Activated CD8-positive, alpha-beta memory T cell treated with anti-CD3 and anti-CD28 coated beads, Interleukin-2, amount 50 U/mL, for 4 hours (primary cell): ENCODE data around the gene SLC24A4.

Experiments
- DNase-seq: peaks from one replicate; pipeline ENCODE4 v3.0.0-alpha.2; 2020

SLC24A4 gene

DNA sequence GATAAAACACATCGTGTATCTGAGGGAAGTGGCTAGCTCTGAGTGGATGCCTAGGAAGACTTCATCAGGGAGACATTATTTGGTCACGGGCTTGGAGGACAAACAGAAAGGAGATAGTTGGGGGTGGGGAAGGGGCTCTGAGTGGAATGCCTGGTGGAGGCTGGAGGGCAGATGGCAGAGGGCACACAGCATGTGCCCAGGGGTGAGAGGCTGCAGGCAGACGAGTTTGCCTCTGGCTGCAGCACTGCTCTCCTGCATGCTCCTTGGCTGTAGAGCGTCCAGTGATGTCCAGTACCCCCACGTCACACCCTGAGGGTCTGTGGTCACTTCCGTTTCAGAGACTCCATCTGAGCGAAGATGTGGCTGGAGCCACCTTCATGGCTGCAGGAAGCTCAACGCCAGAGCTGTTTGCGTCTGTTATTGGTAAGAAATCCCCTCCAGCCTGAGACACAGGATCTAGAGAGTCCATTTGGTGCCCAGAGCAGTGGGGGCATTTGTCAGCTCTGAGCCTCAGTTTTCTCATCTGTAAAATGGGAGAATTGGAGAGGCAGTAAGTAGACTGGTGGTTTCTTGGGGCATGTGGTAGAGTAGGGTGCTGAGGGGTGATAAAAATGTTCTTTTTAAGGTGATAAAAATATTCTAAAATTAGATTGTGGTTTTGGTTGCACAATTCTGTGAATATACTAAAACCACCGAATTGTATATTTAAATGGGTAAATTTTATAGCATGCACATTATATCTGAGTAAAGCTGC, 119.0 kb downstream of the SLC24A4 start:
- no peak for DNase-seq

DNA sequence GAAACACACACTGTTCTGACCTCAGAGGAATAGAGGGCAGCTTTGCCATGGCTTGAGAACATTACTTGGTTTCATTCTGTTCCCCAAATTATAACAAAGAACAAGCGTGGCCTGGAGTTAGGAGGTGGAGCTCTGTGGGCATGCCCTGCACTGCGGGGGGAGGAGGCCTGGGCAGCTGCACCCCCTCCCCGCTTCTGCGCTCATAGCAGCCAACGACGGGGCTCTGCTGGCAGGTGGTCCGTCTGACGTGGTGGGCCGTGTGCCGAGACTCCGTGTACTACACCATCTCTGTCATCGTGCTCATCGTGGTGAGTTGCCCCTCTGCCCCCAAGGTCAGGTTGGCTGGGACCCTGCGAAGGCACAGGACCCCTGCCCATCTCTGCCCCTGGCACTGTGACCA, 120.2 kb downstream of the SLC24A4 start:
- no peak for DNase-seq

DNA sequence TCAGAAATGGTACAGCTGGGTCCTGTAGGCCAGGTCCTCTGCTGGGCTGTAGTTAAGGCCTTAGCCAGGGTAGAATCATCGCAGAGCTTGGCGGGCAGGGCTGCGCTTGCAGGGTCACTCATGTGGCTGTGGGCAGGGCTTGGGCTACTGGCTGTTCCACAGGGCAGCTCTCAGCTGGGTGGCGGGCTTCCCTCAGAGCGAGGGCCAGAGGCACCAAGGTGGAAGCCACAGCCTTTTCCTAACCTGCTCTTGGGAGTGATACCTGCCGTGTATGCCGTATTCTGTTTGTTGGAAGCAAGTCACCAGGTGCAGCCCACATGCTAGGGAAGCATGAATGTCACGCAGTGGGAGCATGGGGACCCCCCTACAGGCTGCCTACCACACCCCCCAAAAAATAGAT, 120.8 kb downstream of the SLC24A4 start:
- no peak for DNase-seq

DNA sequence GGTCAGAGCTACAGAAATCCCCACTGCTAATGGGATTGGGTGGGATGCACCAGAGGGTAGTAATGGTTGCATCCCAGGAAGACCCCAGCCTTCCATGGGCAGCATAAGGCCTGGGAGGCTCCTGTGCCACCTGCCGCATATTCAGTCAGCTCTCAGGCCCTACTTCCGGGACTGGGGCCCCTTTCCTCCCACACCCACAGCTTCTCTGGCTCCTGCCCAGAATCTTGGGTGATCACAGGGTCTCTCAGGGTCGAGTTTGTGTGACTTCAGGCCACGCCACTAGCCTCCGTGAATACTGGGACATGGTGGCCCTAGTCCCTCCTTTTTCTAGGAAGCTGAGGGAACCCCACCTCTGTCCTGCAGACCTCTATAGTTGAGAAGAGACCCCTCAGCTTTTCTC, 123.8 kb downstream of the SLC24A4 start:
- no peak for DNase-seq

- no peak for DNase-seq
These were observed 124.6 kb downstream of the SLC24A4 start for GRCh38 chr14:92447416-92448197.

DNA sequence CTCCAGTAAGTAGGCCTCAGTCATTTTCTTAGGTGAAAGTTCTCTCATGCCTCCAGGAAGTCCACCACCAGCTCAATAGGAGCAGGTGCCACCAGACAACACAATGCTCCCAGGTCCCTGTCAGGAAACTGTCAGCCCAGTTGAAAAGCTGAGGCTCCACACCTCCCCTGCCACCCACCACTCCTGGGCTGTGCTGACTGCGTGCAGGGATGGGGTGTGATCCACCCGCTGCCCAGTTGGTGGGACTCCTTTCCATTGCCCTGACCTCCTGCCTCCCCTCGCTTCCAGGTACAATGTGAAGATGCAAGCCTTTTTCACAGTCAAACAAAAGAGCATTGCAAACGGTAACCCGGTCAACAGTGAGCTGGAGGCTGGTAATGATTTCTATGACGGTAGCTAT, 125.8 kb downstream of the SLC24A4 start:
- DNase-seq: no peak

- no peak for DNase-seq
These were observed 126.6 kb downstream of the SLC24A4 start for GRCh38 chr14:92449404-92450181.

- DNase-seq: no peak
These were observed 127.5 kb downstream of the SLC24A4 start for GRCh38 chr14:92450351-92451070.

GRCh38 chr14:92451245-92451644, 128.3 kb downstream of the SLC24A4 start:
- DNase-seq: no peak

GRCh38 chr14:92451755-92452154, 128.8 kb downstream of the SLC24A4 start:
- DNase-seq: no peak

- no peak for DNase-seq
These were observed 129.5 kb downstream of the SLC24A4 start for GRCh38 chr14:92452471-92452870.

DNA sequence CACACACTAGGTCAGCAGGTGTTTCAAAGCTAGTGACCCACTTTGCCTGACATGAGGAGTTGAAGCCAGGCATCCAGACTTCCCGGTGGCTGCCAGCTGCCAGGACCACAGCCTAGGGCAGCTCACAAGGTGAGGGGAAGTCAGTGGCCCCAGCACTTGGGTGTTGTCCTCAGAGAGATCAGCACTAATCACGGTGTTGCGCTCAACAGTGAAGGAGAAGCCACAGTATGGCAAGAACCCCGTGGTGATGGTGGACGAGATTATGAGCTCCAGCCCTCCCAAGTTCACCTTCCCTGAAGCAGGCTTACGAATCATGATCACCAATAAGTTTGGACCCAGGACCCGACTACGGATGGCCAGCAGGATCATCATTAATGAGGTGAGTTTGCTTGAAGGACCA, 130.7 kb downstream of the SLC24A4 start:
- no peak for DNase-seq

- DNase-seq: no peak
These were observed 132.3 kb downstream of the SLC24A4 start for GRCh38 chr14:92455231-92455630.

GRCh38 chr14:92456215-92457015, 133.4 kb downstream of the SLC24A4 start:
- DNase-seq: no peak

- no peak for DNase-seq
These were observed 134.1 kb downstream of the SLC24A4 start for GRCh38 chr14:92457016-92457565.

GRCh38 chr14:92458136-92459029, 135.4 kb downstream of the SLC24A4 start:
- DNase-seq: no peak

- DNase-seq: no peak
These were observed 136.3 kb downstream of the SLC24A4 start for GRCh38 chr14:92459030-92459949.

GRCh38 chr14:92459950-92460421, 137.0 kb downstream of the SLC24A4 start:
- no peak for DNase-seq

DNA sequence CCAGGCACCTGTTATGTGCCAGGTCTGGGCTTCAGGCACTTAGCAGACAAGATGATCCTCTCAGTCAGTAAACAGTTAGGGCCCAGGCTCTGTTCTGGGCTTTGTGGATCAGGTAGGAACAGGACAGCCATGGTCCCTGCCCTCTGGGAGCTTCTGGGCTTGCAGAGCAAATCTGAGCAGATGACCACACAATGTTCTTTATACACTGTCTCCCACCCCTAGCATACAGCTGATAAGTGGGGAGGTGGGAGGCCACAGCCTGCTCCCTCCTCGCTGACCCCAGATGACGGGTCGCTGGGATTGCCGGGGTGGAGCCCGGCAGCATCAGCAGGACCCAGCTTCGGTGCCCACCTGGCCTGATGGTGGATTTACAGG, 137.6 kb downstream of the SLC24A4 start:
- no peak for DNase-seq
